Activated naive CD8-positive, alpha-beta T cell (primary cell): ENCODE data around the gene BSG.
"Not testable (repeated sequence)": the region's sequence is repeated elsewhere in the genome, so short reads cannot be mapped to it uniquely, and the experiment has no call there.

Source experiments
- H3K27ac Mint-ChIP-seq: one replicate; pipeline ENCODE4 v1.8.0; 2021; ENCODE audit warnings: mixed read lengths
- H3K27me3 Mint-ChIP-seq: one replicate; pipeline ENCODE4 v1.8.0; 2021; ENCODE audit warnings: mixed read lengths
- H3K36me3 Mint-ChIP-seq: one replicate; pipeline ENCODE4 v1.8.0; 2021; ENCODE audit warnings: mixed read lengths
- H3K4me1 Mint-ChIP-seq: one replicate; pipeline ENCODE4 v1.8.0; 2021; ENCODE audit warnings: low read depth, mixed read lengths
- H3K4me3 Mint-ChIP-seq: one replicate; pipeline ENCODE4 v1.8.0; 2021; ENCODE audit warnings: mild to moderate bottlenecking, mixed read lengths
- H3K9me3 Mint-ChIP-seq: one replicate; pipeline ENCODE4 v1.8.0; 2021; ENCODE audit warnings: low read depth, mixed read lengths

The BSG gene

GRCh38 chr19:575527-576506 lies 3.4 kb downstream of the BSG start:
- H3K36me3 Mint-ChIP-seq = no peaks in the 10 kb centered on the region
- H3K4me1 Mint-ChIP-seq = peaks cover 28% of the 10 kb centered on the region
- no peaks in the 10 kb centered on the region for H3K9me3 Mint-ChIP-seq
- no peaks in the 10 kb centered on the region for H3K27me3 Mint-ChIP-seq
- H3K27ac Mint-ChIP-seq = no peak overlapping the region
- H3K4me3 Mint-ChIP-seq = peak overlapping the region; percentile 88

GRCh38 chr19:576768-577438 lies 4.5 kb downstream of the BSG start:
- Mint-ChIP-seq H3K27ac (no peak overlapping the region), H3K27me3 (no peaks in the 10 kb centered on the region), H3K9me3 (no peaks in the 10 kb centered on the region), H3K4me1 (peaks cover 21% of the 10 kb centered on the region), H3K36me3 (no peaks in the 10 kb centered on the region), H3K4me3 (no peak overlapping the region)

DNA sequence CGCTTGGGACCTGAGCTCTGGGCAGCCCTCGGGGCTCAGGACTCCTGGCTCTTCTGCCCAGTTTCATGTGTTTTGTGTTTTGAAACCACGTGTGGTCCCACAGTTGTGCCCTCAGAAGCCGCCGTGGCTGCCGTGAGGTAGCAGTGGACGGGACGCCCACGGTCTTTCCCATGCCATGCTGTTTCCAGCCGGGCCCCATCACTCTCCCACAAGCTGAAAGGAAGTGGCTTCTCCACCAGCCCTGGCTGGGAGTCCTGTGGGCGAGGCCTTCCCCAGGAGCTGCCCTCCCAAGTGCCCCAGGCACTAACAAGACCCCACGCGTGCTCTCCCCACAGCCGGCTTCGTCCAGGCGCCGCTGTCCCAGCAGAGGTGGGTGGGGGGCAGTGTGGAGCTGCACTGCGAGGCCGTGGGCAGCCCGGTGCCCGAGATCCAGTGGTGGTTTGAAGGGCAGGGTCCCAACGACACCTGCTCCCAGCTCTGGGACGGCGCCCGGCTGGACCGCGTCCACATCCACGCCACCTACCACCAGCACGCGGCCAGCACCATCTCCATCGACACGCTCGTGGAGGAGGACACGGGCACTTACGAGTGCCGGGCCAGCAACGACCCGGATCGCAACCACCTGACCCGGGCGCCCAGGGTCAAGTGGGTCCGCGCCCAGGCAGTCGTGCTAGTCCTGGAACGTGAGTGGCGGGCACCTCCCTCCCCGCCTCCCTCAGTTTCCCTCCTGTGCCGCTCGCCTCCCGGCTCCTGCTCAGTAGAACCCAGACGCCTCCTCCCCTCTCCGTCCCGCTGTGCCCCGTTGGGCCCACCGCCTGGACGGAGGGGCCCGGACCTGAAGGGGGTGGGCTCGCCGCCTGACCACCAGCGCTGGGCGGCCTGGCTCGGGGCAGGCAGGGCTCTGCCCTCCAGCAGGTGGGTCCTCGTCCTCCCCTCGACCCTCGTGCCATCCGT lies 5.3 kb downstream of the BSG start:
- no peaks in the 10 kb centered on the region for H3K36me3 Mint-ChIP-seq
- H3K27ac Mint-ChIP-seq = no peak overlapping the region
- H3K9me3 Mint-ChIP-seq = no peaks in the 10 kb centered on the region
- H3K4me3 Mint-ChIP-seq = no peak overlapping the region
- H3K27me3 Mint-ChIP-seq = no peaks in the 10 kb centered on the region
- H3K4me1 Mint-ChIP-seq = peaks cover 19% of the 10 kb centered on the region

DNA sequence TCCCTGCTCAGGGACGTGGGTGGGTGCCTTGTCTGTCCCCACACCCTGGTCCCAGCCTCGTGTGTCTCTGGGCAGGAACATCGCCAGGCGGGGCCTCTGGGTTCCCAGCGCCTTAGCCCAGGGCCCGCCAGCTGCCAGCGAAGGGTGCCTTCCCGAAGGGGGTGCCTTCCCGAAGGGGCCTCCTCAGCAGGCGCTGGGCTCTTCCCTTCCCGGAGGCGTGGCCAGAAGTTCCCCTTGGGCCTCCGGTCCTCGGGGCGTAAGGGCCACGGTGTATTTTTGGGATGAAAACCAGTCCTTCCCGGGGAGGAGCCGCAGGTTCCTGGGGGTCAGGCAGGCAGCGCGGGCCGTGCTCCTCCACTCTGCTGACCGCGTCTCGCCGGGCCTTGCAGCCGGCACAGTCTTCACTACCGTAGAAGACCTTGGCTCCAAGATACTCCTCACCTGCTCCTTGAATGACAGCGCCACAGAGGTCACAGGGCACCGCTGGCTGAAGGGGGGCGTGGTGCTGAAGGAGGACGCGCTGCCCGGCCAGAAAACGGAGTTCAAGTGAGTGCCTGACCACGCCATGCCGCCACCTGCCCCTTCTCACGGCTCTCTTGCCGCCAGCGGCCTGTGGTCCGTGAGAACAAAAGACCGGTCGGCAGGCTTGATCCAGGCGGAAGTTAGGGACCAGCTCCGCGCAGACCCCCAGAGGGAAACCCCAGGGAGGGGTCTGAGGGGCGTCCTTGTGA lies 6.9 kb downstream of the BSG start:
- Mint-ChIP-seq H3K27me3 (no peaks in the 10 kb centered on the region), H3K9me3 (no peaks in the 10 kb centered on the region), H3K4me3 (no peak overlapping the region), H3K27ac (no peak overlapping the region), H3K4me1 (peaks cover 18% of the 10 kb centered on the region), H3K36me3 (no peaks in the 10 kb centered on the region)

GRCh38 chr19:579842-580155 lies 7.4 kb downstream of the BSG start:
- no peak overlapping the region for H3K27ac Mint-ChIP-seq
- H3K4me1 Mint-ChIP-seq = peaks cover 14% of the 10 kb centered on the region
- H3K9me3 Mint-ChIP-seq = no peaks in the 10 kb centered on the region
- no peaks in the 10 kb centered on the region for H3K36me3 Mint-ChIP-seq
- H3K27me3 Mint-ChIP-seq = no peaks in the 10 kb centered on the region
- H3K4me3 Mint-ChIP-seq = no peak overlapping the region

DNA sequence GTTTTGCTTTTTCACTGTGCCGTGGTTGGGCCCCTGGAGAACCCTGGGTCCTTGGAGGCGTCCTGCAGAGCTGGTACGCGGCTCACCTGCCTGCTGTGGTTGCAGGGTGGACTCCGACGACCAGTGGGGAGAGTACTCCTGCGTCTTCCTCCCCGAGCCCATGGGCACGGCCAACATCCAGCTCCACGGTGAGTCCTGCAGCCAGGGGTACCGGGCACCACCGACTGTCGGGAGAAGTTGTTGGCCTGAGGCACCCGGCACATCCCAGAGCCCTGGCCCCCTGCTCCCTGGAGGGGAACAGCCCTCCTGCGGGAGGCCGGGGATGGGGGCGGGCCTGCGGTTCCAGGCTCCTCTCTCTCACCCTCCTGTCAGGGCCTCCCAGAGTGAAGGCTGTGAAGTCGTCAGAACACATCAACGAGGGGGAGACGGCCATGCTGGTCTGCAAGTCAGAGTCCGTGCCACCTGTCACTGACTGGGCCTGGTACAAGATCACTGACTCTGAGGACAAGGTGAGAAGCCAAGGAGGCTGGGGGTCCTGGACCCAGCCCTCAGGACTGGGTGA lies 8.0 kb downstream of the BSG start:
- Mint-ChIP-seq H3K36me3 (no peaks in the 10 kb centered on the region), H3K4me1 (peaks cover 10% of the 10 kb centered on the region), H3K27ac (no peak overlapping the region), H3K27me3 (no peaks in the 10 kb centered on the region), H3K4me3 (no peak overlapping the region), H3K9me3 (no peaks in the 10 kb centered on the region)

DNA sequence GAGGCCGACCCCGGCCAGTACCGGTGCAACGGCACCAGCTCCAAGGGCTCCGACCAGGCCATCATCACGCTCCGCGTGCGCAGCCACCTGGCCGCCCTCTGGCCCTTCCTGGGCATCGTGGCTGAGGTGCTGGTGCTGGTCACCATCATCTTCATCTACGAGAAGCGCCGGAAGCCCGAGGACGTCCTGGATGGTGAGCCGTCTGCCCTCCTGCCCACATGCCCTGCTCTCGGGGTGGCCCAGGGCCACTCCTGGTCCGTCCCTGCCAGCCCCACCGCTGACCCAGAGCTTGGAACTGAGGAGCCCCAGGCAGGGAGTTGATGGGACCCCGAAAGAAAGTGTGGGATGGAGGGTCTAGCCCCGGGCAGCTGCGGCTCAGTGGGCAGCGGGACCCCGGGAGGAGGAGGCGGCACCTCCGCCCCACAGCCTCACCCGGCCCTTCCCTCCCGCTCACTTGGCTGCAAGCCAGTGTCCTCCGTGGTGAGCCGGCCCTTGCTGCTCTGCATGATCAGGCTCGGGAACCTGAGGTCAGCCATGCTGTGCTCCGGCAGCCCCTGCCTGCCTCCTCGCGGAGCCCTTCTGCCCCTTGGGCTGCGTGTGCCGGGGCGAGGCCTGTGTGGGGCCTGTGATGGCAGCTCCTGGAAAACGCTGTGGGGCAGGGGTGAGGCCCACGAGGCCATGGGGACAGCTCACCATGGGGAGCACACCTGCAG lies 9.2 kb downstream of the BSG start:
- Mint-ChIP-seq H3K9me3 (no peaks in the 10 kb centered on the region), H3K36me3 (no peaks in the 10 kb centered on the region), H3K4me1 (peaks cover 7% of the 10 kb centered on the region), H3K4me3 (no peak overlapping the region), H3K27ac (no peak overlapping the region), H3K27me3 (no peaks in the 10 kb centered on the region)

GRCh38 chr19:582497-583197 lies 10.3 kb downstream of the BSG start:
- Mint-ChIP-seq H3K4me3 (no peak overlapping the region), H3K27ac (no peak overlapping the region), H3K36me3 (no peaks in the 10 kb centered on the region), H3K9me3 (no peaks in the 10 kb centered on the region), H3K4me1 (peaks cover 5% of the 10 kb centered on the region), H3K27me3 (no peaks in the 10 kb centered on the region)

- Mint-ChIP-seq H3K27ac (no peak overlapping the region), H3K36me3 (no peaks in the 10 kb centered on the region), H3K4me3 (no peak overlapping the region), H3K9me3 (no peaks in the 10 kb centered on the region), H3K4me1 (peaks cover 7% of the 10 kb centered on the region), H3K27me3 (no peaks in the 10 kb centered on the region)
Observed at GRCh38 chr19:583198-583967, 11.0 kb downstream of the BSG start.

DNA sequence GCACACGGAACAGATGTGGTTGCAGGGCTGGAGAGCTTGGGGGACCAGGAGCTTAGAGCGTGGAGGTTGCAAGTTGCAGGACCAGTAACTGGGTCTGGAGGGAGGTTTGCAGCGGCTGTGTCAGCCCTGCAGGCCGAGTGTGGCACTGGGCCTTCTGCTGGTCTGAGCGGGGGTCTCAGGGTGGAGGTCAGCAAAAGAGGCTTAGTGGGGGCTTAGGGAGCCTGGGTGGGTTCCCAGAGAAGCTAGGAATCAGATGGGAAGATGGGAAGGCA lies 11.5 kb downstream of the BSG start:
- H3K36me3 Mint-ChIP-seq = no peaks in the 10 kb centered on the region
- H3K4me1 Mint-ChIP-seq = peaks cover 8% of the 10 kb centered on the region
- H3K27ac Mint-ChIP-seq = no peak overlapping the region
- no peak overlapping the region for H3K4me3 Mint-ChIP-seq
- H3K27me3 Mint-ChIP-seq = no peaks in the 10 kb centered on the region
- no peaks in the 10 kb centered on the region for H3K9me3 Mint-ChIP-seq

DNA sequence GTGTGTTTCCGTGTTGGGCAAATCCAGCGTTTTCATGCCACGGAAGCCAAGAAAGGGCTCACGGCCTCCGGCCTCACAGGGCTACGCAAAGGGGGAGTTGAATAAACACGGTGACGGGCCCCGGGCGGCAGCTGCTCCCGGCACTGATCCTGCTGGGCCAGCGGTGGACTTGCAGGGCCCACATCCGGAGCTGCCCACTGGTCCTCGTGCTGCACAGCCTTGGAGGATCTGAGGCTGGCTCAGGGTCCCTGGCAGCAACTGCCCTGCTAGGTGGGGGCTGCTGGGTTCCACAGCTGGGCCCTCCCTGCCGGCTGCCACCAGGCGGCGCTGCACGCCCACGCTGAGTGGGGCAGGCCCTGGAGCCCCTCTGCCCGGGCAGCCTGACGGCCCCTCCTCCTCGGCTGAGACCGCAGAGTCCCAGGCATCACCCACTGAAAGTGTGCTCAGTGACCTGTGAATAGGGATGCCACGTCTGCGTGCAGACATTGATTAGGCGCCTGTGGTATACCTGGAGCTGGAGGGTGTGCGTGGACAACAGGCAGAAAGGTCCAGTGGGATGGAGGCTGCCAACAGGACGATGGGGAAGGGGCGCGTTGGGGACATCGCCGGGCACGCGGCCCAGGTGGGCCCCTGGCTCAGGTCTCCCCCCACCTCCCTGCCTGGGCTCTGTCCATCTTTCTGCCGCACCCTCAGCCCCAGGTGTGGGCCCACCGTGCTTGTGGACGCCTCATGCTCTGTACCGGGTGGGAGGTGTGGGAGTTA lies 12.0 kb downstream of the BSG start:
- no peaks in the 10 kb centered on the region for H3K27me3 Mint-ChIP-seq
- H3K4me3 Mint-ChIP-seq = no peak overlapping the region
- H3K27ac Mint-ChIP-seq = no peak overlapping the region
- H3K9me3 Mint-ChIP-seq = no peaks in the 10 kb centered on the region
- H3K4me1 Mint-ChIP-seq = peaks cover 10% of the 10 kb centered on the region
- no peaks in the 10 kb centered on the region for H3K36me3 Mint-ChIP-seq

- not testable (repeated sequence) for H3K4me3 Mint-ChIP-seq, H3K9me3 Mint-ChIP-seq, H3K36me3 Mint-ChIP-seq, H3K27me3 Mint-ChIP-seq, H3K27ac Mint-ChIP-seq
- H3K4me1 Mint-ChIP-seq = peaks cover 10% of the 10 kb centered on the region
Observed at GRCh38 chr19:585146-585545, 12.8 kb downstream of the BSG start.
